Right lobe of liver (tissue), 6 donors: Measurements from ENCODE around the gene ASTL. TPM values are rescaled to one million over a fixed set of nuclear protein-coding genes. Genes with fewer than 3 reads are reported as not detected.

Experiments used
- ATAC-seq, 4 donors: fragments of 200-7000 bp; cut with Tn5 transposase; one replicate each; pipeline ENCODE4 v1.9.1; 2020; ENCODE audit warnings: mild to moderate bottlenecking in 4 of 4, moderate library complexity in 4 of 4
- DNase-seq, 3 donors: peaks; one replicate each; pipeline ENCODE4 v3.0.0-alpha.2; 2020
- H3K27ac ChIP-seq, 3 donors: fragments of 200-600 bp; one replicate each; pipeline ENCODE4 v1.8.0; 2022
- H3K27me3 ChIP-seq, 2 donors: fragments of 200-600 bp; one replicate each; pipeline ENCODE4 v1.8.0; 2022
- H3K36me3 ChIP-seq, 4 donors: fragments of 200-600 bp; sonication (generic) in 1 of 4; one replicate each; pipeline versions ENCODE4 v1.5.1 to v1.8.0; 2017 to 2022; ENCODE audit warnings: control low read depth in 1 of 4
- H3K4me1 ChIP-seq, 4 donors: fragments of 200-600 bp; sonication (generic) in 1 of 4; one replicate each; pipeline versions ENCODE4 v1.5.1 to v1.8.0; 2017 to 2022; ENCODE audit warnings: control low read depth in 1 of 4
- H3K4me3 ChIP-seq, 3 donors: fragments of 200-600 bp; one replicate each; pipeline ENCODE4 v1.8.0; 2022
- H3K9me3 ChIP-seq, 4 donors: fragments of 200-600 bp; sonication (generic) in 1 of 4; one replicate each; pipeline versions ENCODE4 v1.5.1 to v1.8.0; 2017 to 2022; ENCODE audit warnings: control low read depth in 1 of 4
- CTCF ChIP-seq, 4 donors: fragments of 200-600 bp in 3 of 4; fragments of 450-650 bp in 1 of 4; IDR thresholded peaks; one replicate each; pipeline versions ENCODE4 v1.5.1 to v1.8.0; 2016 to 2022; ENCODE audit warnings: antibody characterized with exemption in 4 of 4, mild to moderate bottlenecking in 2 of 4
- POLR2A ChIP-seq: fragments of 450-650 bp; IDR thresholded peaks from one replicate; pipeline ENCODE4 v1.6.1; 2017; ENCODE audit warnings: antibody characterized with exemption, mild to moderate bottlenecking
- WGBS: methylation state at CpG from one replicate; pipeline ENCODE4 v1.1.6; 2018; ENCODE audit warnings: low coverage, low lambda C conversion rate; ENCODE audit not compliant: insufficient coverage; ENCODE audit errors: missing lambda C conversion rate; 5-methylcytosine and 5-hydroxymethylcytosine counted together
- intact Hi-C, 2 donors: fragments of 100-400 bp; cut with DNase I; formaldehyde crosslinking; loops; one replicate each; pipeline versions ENCODE4 v1.11.2 to v1.14.1; 2022
- total RNA-seq, 6 experiments: library from RNA; depleted of rRNA in 2 of 6; stranded (reverse); fragments of >200 nt in 2 of 6; fragmentation: NEBNext Ultra II Directional in 3 of 6; extraction: Animal tissue kit (Norgen Biotek cat#: 25700) in 3 of 6; gene quantifications; one replicate each; pipeline versions ENCODE4 v1.1.0 to v1.2.4, GENCODE V29; 2016 to 2023
- donor health status: DM: no; HTN: yes; CAD: no.
- donor health status: DM: no; HTN: no; CAD: no.
- donor health status: DM: no; HTN: no; CAD: no.
- donor health status: DM: no; HTN: yes; CAD: no.
- donor health status: DM: no; HTN: yes; CAD: no.

Gene ASTL
- total RNA-seq, 6 experiments from 2014 or later: not detected

DNA sequence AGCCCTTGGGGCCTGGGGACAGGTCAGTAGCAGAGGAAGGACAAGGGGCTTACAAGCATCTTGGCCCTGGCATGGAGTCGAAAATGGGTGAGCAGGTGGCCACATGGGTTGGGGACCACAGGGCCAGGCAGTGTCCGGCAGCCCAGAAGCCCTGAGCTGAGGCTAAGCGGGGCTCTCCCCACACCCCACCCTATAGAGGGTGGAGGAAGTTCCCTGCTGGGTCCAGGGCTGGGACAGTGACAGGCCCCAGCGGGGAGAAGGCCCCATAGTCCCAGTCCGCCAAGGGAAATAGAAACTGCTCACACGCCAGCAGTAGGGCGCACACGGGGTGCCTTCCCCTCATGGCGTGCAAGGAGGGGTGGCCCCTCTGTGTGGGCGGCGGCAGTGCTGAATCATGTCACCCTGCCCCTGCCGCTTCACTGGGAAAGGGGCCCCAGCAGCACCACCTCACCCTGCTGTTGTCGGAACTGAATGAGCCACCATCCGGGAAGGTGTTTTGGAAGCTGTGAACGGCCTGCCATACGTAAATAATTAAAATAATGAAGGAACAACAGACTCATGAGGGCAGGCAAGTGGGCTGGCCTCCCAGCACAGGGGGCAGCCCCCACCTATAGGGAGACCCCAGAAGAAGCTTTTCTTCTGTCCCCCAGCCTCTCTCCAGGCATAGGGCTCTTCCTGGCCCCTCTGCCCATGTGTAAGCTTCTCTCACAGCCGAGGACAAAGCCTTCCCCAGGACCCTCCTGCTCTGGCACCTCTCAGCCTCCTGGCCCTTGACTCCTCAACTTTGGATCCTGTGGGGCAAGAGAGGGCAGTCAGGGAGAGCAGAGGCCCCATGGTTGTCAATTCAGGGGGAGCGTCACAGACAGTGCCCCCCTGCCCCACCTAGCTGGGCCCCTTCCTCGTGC is 19.6 kb upstream of the ASTL start:
- no peak overlapping the region for H3K4me3 ChIP-seq
- H3K9me3 ChIP-seq: no peaks in the 10 kb centered on the region
- no peaks in the 10 kb centered on the region for H3K27me3 ChIP-seq
- DNase-seq (peak in 2 of 3 donors; percentile 13 to 52), ATAC-seq (peak; percentile 37 to 64 (median 53))
- no peak for TF ChIP-seq POLR2A
- no peak for TF ChIP-seq CTCF (IDR thresholded peaks at IDR 0.05)
- H3K36me3 ChIP-seq: no peaks in the 10 kb centered on the region
- intact Hi-C loops: loop anchor here in 1 of 2 donors (10.0 kb wide), 1 partner anchor 347 kb away; the partner anchor contains the start of gene NEURL3
- WGBS: 65% methylated on average over 3 of the region's 19 CpGs
- H3K4me1 ChIP-seq: no peaks in the 10 kb centered on the region
- H3K27ac ChIP-seq: no peak overlapping the region

- no peaks in the 10 kb centered on the region for H3K36me3 ChIP-seq
- H3K27me3 ChIP-seq: no peaks in the 10 kb centered on the region
- H3K4me1 ChIP-seq: no peaks in the 10 kb centered on the region
- intact Hi-C loops: loop anchor here in 1 of 2 donors (10.0 kb wide), 1 partner anchor 348 kb away; the partner anchor contains the start of gene NEURL3
- 100% methylated on average over 1 of the region's 5 CpGs for WGBS
- H3K4me3 ChIP-seq: no peak overlapping the region
- TF ChIP-seq CTCF (IDR thresholded peaks at IDR 0.05) (no peak), POLR2A (no peak)
- H3K9me3 ChIP-seq: no peaks in the 10 kb centered on the region
- ATAC-seq (peak in 1 of 4 donors; percentile 3), DNase-seq (peak in 2 of 3 donors; percentile 20 to 43)
- H3K27ac ChIP-seq: no peak overlapping the region
Measured at GRCh38 chr2:96156926-96157648, 18.8 kb upstream of the ASTL start.

DNA sequence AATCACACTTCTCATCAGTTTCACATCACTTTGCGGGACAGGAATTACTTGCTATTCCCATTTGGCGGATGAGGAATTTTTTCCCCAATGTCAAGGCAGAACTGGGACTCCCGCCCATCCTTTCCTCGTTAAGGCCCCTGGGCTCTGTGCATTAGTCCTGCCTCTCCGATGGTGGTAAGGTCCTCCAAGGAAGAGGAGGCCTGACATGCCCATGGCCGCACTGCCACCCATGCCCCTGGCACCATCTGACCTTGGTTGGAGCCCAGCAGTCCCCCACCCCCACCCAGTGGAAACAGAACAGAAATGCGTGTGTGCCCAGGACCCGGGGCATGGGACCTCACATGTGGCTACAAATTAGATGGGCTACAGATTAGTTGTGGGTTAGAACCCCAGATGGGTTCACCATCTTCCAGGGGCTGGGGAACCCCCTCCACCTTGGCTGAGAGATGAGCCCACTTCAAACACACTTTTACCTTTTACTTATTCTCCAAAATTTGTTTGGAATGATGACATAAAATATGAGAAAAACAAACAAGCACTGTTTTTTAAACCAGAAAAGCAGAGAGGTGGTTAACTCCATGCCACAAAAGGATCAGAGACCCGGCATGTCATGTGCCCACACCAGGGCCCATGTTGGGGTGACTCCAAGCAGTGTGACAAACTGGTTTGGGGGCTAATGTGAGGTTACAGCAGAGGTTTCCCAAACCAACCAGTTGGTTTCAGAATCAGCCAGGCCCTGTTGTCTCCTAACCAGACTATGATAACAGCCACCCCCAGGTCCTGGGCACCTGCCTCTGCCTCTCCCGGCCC is 17.9 kb upstream of the ASTL start:
- H3K9me3 ChIP-seq: no peaks in the 10 kb centered on the region
- WGBS: 75% methylated on average over 7 of the region's 10 CpGs
- no peak overlapping the region for H3K4me3 ChIP-seq
- DNase-seq (peak in 2 of 3 donors; percentile 10 to 16), ATAC-seq (no peak)
- H3K27me3 ChIP-seq: no peaks in the 10 kb centered on the region
- H3K36me3 ChIP-seq: no peaks in the 10 kb centered on the region
- no peak overlapping the region for H3K27ac ChIP-seq
- TF ChIP-seq POLR2A (no peak), CTCF (IDR thresholded peaks at IDR 0.05) (no peak)
- H3K4me1 ChIP-seq: no peaks in the 10 kb centered on the region
- intact Hi-C loops: loop anchor here in 1 of 2 donors (10.0 kb wide), 1 partner anchor 349 kb away; the partner anchor contains the start of gene NEURL3
